ENCODE results near the gene C9orf85. TPM values are rescaled to one million over a fixed set of nuclear protein-coding genes. Genes with fewer than 3 reads are reported as not detected.

Gene C9orf85
- total RNA-seq, 1 donor from 2014 or later: 29.3 TPM

- TF ChIP-seq EZH2 (IDR thresholded peaks at IDR 0.05) (no peak), CTCF (IDR thresholded peaks at IDR 0.05) (no peak), EZH2phosphoT487 (IDR thresholded peaks at IDR 0.05) (no peak)
- no peak overlapping the region for H3K9ac ChIP-seq
- no peaks in the 10 kb centered on the region for H3K36me3 ChIP-seq
- peak overlapping the region; percentile 42 for H3K27ac ChIP-seq
- Mint-ChIP-seq H3K36me3 (peaks cover 19% of the 10 kb centered on the region), H3K27ac (no peak overlapping the region), H3K27me3 (ENCODE audit: insufficient read depth, low read depth) (peaks cover 3% of the 10 kb centered on the region), H3K4me3 (no peak overlapping the region), H3K4me1 (no peaks in the 10 kb centered on the region), H3K9me3 (peaks cover 6% of the 10 kb centered on the region)
- H3F3A ChIP-seq (ENCODE audit: low read depth): peaks cover 5% of the 10 kb centered on the region
- DNase-seq (ENCODE audit: low spot score): no peak
- peaks cover 95% of the 10 kb centered on the region for H3K79me2 ChIP-seq (ENCODE audit: low read depth)
- H3K4me3 ChIP-seq: no peak overlapping the region
- peaks cover 15% of the 10 kb centered on the region for H3K4me1 ChIP-seq
- no peaks in the 10 kb centered on the region for H4K20me1 ChIP-seq (ENCODE audit: low read depth)
- no peaks in the 10 kb centered on the region for H3K9me3 ChIP-seq (ENCODE audit: low read depth)
- H3K4me2 ChIP-seq: peak overlapping the region; percentile 10
- no peak overlapping the region for H2AFZ ChIP-seq (replicated peaks)
- no peaks in the 10 kb centered on the region for H3K27me3 ChIP-seq
Measured at GRCh38 chr9:71920456-71921189, 9.2 kb downstream of the C9orf85 start.

GRCh38 chr9:71921190-71921814 lies 9.9 kb downstream of the C9orf85 start:
- Histone ChIP-seq H3K27ac (no peak overlapping the region), H3K4me1 (peaks cover 19% of the 10 kb centered on the region), H3K79me2 (ENCODE audit: low read depth) (peaks cover 93% of the 10 kb centered on the region), H4K20me1 (ENCODE audit: low read depth) (no peaks in the 10 kb centered on the region), H3K36me3 (no peaks in the 10 kb centered on the region), H3F3A (ENCODE audit: low read depth) (peaks cover 5% of the 10 kb centered on the region), H3K4me2 (no peak overlapping the region), H3K27me3 (no peaks in the 10 kb centered on the region), H3K9ac (no peak overlapping the region), H2AFZ (replicated peaks) (no peak overlapping the region), H3K9me3 (ENCODE audit: low read depth) (no peaks in the 10 kb centered on the region), H3K4me3 (no peak overlapping the region)
- no peak for TF ChIP-seq EZH2 (IDR thresholded peaks at IDR 0.05)
- no peak for TF ChIP-seq CTCF (IDR thresholded peaks at IDR 0.05)
- TF ChIP-seq EZH2phosphoT487 (IDR thresholded peaks at IDR 0.05): no peak
- Mint-ChIP-seq H3K4me1 (no peaks in the 10 kb centered on the region), H3K4me3 (no peak overlapping the region), H3K27ac (no peak overlapping the region), H3K27me3 (ENCODE audit: insufficient read depth, low read depth) (peaks cover 3% of the 10 kb centered on the region), H3K36me3 (peaks cover 19% of the 10 kb centered on the region), H3K9me3 (peaks cover 6% of the 10 kb centered on the region)
- no peak for DNase-seq (ENCODE audit: low spot score)

- Histone ChIP-seq H3K4me3 (no peak overlapping the region), H3K27me3 (no peaks in the 10 kb centered on the region), H3K4me2 (no peak overlapping the region), H2AFZ (replicated peaks) (no peak overlapping the region), H3K9me3 (ENCODE audit: low read depth) (no peaks in the 10 kb centered on the region), H3K79me2 (ENCODE audit: low read depth) (peaks cover 86% of the 10 kb centered on the region), H3K36me3 (no peaks in the 10 kb centered on the region), H3K9ac (no peak overlapping the region), H4K20me1 (ENCODE audit: low read depth) (peaks cover 4% of the 10 kb centered on the region), H3K27ac (no peak overlapping the region), H3K4me1 (peaks cover 25% of the 10 kb centered on the region), H3F3A (ENCODE audit: low read depth) (peaks cover 5% of the 10 kb centered on the region)
- no peak overlapping the region for H3K4me3 Mint-ChIP-seq
- peaks cover 3% of the 10 kb centered on the region for H3K27me3 Mint-ChIP-seq (ENCODE audit: insufficient read depth, low read depth)
- no peaks in the 10 kb centered on the region for H3K4me1 Mint-ChIP-seq
- TF ChIP-seq EZH2phosphoT487 (IDR thresholded peaks at IDR 0.05) (no peak), EZH2 (IDR thresholded peaks at IDR 0.05) (no peak), CTCF (IDR thresholded peaks at IDR 0.05) (no peak)
- no peak for DNase-seq (ENCODE audit: low spot score)
- no peaks in the 10 kb centered on the region for H3K9me3 Mint-ChIP-seq
- peaks cover 7% of the 10 kb centered on the region for H3K36me3 Mint-ChIP-seq
- H3K27ac Mint-ChIP-seq: no peak overlapping the region
Measured at GRCh38 chr9:71924576-71924975, 13.1 kb downstream of the C9orf85 start.
